ENCODE results near the gene GNB3.
"Not testable (repeated sequence)": the region's sequence is repeated elsewhere in the genome, so short reads cannot be mapped to it uniquely, and the experiment has no call there.

GNB3 gene

GRCh38 chr12:6871052-6871957, 30.6 kb downstream of the GNB3 start:
- Histone ChIP-seq H3K4ac (ENCODE audit: low read depth, low read length) (no peak overlapping the region), H3K4me3 (ENCODE audit: low read length) (peak overlapping the region; percentile 72), H3K4me1 (ENCODE audit: control insufficient read depth, low read depth, low read length) (peaks cover 5% of the 10 kb centered on the region)

GRCh38 chr12:6872073-6873048, 31.6 kb downstream of the GNB3 start:
- H2BK120ac ChIP-seq (ENCODE audit: low read depth, low read length), result no peak overlapping the region
- H3K79me2 ChIP-seq (ENCODE audit: control insufficient read depth, insufficient read depth, low read length), result peaks cover 19% of the 10 kb centered on the region
- H3K27ac ChIP-seq (ENCODE audit: low read depth, low read length), result peak overlapping the region; percentile 66
- H3K36me3 ChIP-seq (ENCODE audit: control insufficient read depth, insufficient read depth, low read length), result peaks cover 6% of the 10 kb centered on the region
- no peaks in the 10 kb centered on the region for H3K27me3 ChIP-seq (ENCODE audit: insufficient read depth, low read length, poor library complexity)
- peaks cover 1% of the 10 kb centered on the region for H3K4me1 ChIP-seq (ENCODE audit: control insufficient read depth, low read depth, low read length)
- peak overlapping the region; percentile 75 for H3K4ac ChIP-seq (ENCODE audit: low read depth, low read length)
- H3K9ac ChIP-seq (ENCODE audit: low read length), result peak overlapping the region; percentile 98
- WGBS (ENCODE audit: extremely low coverage, insufficient coverage, low lambda C conversion rate), result no CpG with 5 or more reads among the region's 40 CpGs
- H3K4me3 ChIP-seq (ENCODE audit: low read length), result peak overlapping the region; percentile 82
- no peak overlapping the region for H4K8ac ChIP-seq (ENCODE audit: low read depth, low read length)
- peak overlapping the region; percentile 81 for H3K4me2 ChIP-seq (ENCODE audit: low read length)
- peak overlapping the region; percentile 70 for H3K18ac ChIP-seq (ENCODE audit: low read length)
- peak overlapping the region; percentile 69 for H2BK5ac ChIP-seq (ENCODE audit: low read length)
- H3K56ac ChIP-seq (ENCODE audit: low read length), result peak overlapping the region; percentile 94
- H2BK15ac ChIP-seq (replicated peaks; ENCODE audit: low read depth), result no peak overlapping the region
- peak; percentile 86 for DNase-seq
- peak overlapping the region; percentile 69 for H3K23ac ChIP-seq (ENCODE audit: low read length)
- peaks cover 16% of the 10 kb centered on the region for H3K79me1 ChIP-seq (ENCODE audit: low read length)
- H4K5ac ChIP-seq (ENCODE audit: low read length), result no peak overlapping the region
- H2AK5ac ChIP-seq (ENCODE audit: low read length), result no peak overlapping the region

More at GRCh38 chr12:6871052-6871957, 30.6 kb downstream of the GNB3 start:
- no CpG with 5 or more reads among the region's 12 CpGs for WGBS (ENCODE audit: extremely low coverage, insufficient coverage, low lambda C conversion rate)
- Histone ChIP-seq H3K79me1 (ENCODE audit: low read length) (peaks cover 16% of the 10 kb centered on the region), H3K36me3 (ENCODE audit: control insufficient read depth, insufficient read depth, low read length) (peaks cover 6% of the 10 kb centered on the region), H2BK5ac (ENCODE audit: low read length) (peak overlapping the region; percentile 43), H3K56ac (ENCODE audit: low read length) (peak overlapping the region; percentile 94), H2BK15ac (replicated peaks; ENCODE audit: low read depth) (no peak overlapping the region), H3K23ac (ENCODE audit: low read length) (no peak overlapping the region), H4K5ac (ENCODE audit: low read length) (no peak overlapping the region), H3K18ac (ENCODE audit: low read length) (no peak overlapping the region), H3K4me2 (ENCODE audit: low read length) (peak overlapping the region; percentile 55), H3K79me2 (ENCODE audit: control insufficient read depth, insufficient read depth, low read length) (peaks cover 19% of the 10 kb centered on the region), H2AK5ac (ENCODE audit: low read length) (no peak overlapping the region), H3K27me3 (ENCODE audit: insufficient read depth, low read length, poor library complexity) (no peaks in the 10 kb centered on the region), H4K8ac (ENCODE audit: low read depth, low read length) (no peak overlapping the region), H3K27ac (ENCODE audit: low read depth, low read length) (no peak overlapping the region), H2BK120ac (ENCODE audit: low read depth, low read length) (no peak overlapping the region), H3K9ac (ENCODE audit: low read length) (peak overlapping the region; percentile 98)
- DNase-seq, result peak; percentile 53

- Histone ChIP-seq H3K79me2 (ENCODE audit: control insufficient read depth, insufficient read depth, low read length) (peaks cover 10% of the 10 kb centered on the region), H3K4me1 (ENCODE audit: control insufficient read depth, low read depth, low read length) (peaks cover 1% of the 10 kb centered on the region), H3K36me3 (ENCODE audit: control insufficient read depth, insufficient read depth, low read length) (peaks cover 6% of the 10 kb centered on the region), H3K4me2 (ENCODE audit: low read length) (peak within 1 kb of the TSS; percentile 87), H3K27ac (ENCODE audit: low read depth, low read length) (peak within 1 kb of the TSS; percentile 66), H3K23ac (ENCODE audit: low read length) (peak within 1 kb of the TSS; percentile 69), H3K27me3 (ENCODE audit: insufficient read depth, low read length, poor library complexity) (no peaks in the 10 kb centered on the region), H3K4me3 (ENCODE audit: low read length) (peak within 1 kb of the TSS; percentile 82), H2AK5ac (ENCODE audit: low read length) (no peak within 1 kb of the TSS), H2BK15ac (replicated peaks; ENCODE audit: low read depth) (no peak within 1 kb of the TSS), H3K9ac (ENCODE audit: low read length) (peak within 1 kb of the TSS; percentile 98), H3K56ac (ENCODE audit: low read length) (peak within 1 kb of the TSS; percentile 95), H2BK5ac (ENCODE audit: low read length) (peak within 1 kb of the TSS; percentile 69), H3K18ac (ENCODE audit: low read length) (peak within 1 kb of the TSS; percentile 70), H4K8ac (ENCODE audit: low read depth, low read length) (no peak within 1 kb of the TSS), H3K4ac (ENCODE audit: low read depth, low read length) (peak within 1 kb of the TSS; percentile 75), H3K79me1 (ENCODE audit: low read length) (peaks cover 13% of the 10 kb centered on the region), H4K5ac (ENCODE audit: low read length) (no peak within 1 kb of the TSS), H2BK120ac (ENCODE audit: low read depth, low read length) (no peak within 1 kb of the TSS)
- no CpG with 5 or more reads among the region's 66 CpGs for WGBS (ENCODE audit: extremely low coverage, insufficient coverage, low lambda C conversion rate)
- peak; percentile 99 for DNase-seq
These were observed 32.6 kb downstream of the GNB3 start, which contains the start of gene SPSB2 for GRCh38 chr12:6873094-6874014. Gene SPSB2 (minus strand): TSS chr12:6873303. CDS start chr12:6872901, 402 bp downstream.

- Histone ChIP-seq H3K18ac (ENCODE audit: low read length) (peak overlapping the region; percentile 24), H3K4me2 (ENCODE audit: low read length) (peak overlapping the region; percentile 87), H3K23ac (ENCODE audit: low read length) (peak overlapping the region; percentile 2), H3K4me3 (ENCODE audit: low read length) (peak overlapping the region; percentile 73), H3K27ac (ENCODE audit: low read depth, low read length) (peak overlapping the region; percentile 42), H3K79me1 (ENCODE audit: low read length) (peaks cover 12% of the 10 kb centered on the region), H3K9ac (ENCODE audit: low read length) (peak overlapping the region; percentile 76), H3K56ac (ENCODE audit: low read length) (peak overlapping the region; percentile 95)
- H2BK5ac ChIP-seq (ENCODE audit: low read length); H2AK5ac ChIP-seq (ENCODE audit: low read length); H3K4ac ChIP-seq (ENCODE audit: low read depth, low read length); H3K4me1 ChIP-seq (ENCODE audit: control insufficient read depth, low read depth, low read length); H3K27me3 ChIP-seq (ENCODE audit: insufficient read depth, low read length, poor library complexity); H3K79me2 ChIP-seq (ENCODE audit: control insufficient read depth, insufficient read depth, low read length); H3K36me3 ChIP-seq (ENCODE audit: control insufficient read depth, insufficient read depth, low read length); H2BK15ac ChIP-seq (replicated peaks; ENCODE audit: low read depth); DNase-seq; H2BK120ac ChIP-seq (ENCODE audit: low read depth, low read length); H4K8ac ChIP-seq (ENCODE audit: low read depth, low read length); H4K5ac ChIP-seq (ENCODE audit: low read length): not testable (repeated sequence)
- WGBS (ENCODE audit: extremely low coverage, insufficient coverage, low lambda C conversion rate), result no CpG with 5 or more reads among the region's 9 CpGs
These were observed 33.3 kb downstream of the GNB3 start for GRCh38 chr12:6874015-6874368.

GRCh38 chr12:6879824-6880223, 39.1 kb downstream of the GNB3 start:
- H3K4me1 ChIP-seq (ENCODE audit: control insufficient read depth, low read depth, low read length); H4K5ac ChIP-seq (ENCODE audit: low read length); H3K4ac ChIP-seq (ENCODE audit: low read depth, low read length); H3K79me1 ChIP-seq (ENCODE audit: low read length); H3K4me3 ChIP-seq (ENCODE audit: low read length); H3K9ac ChIP-seq (ENCODE audit: low read length); H3K27me3 ChIP-seq (ENCODE audit: insufficient read depth, low read length, poor library complexity); H3K23ac ChIP-seq (ENCODE audit: low read length); DNase-seq; H3K4me2 ChIP-seq (ENCODE audit: low read length); H2BK15ac ChIP-seq (replicated peaks; ENCODE audit: low read depth); H3K27ac ChIP-seq (ENCODE audit: low read depth, low read length); H4K8ac ChIP-seq (ENCODE audit: low read depth, low read length); H3K56ac ChIP-seq (ENCODE audit: low read length); H3K18ac ChIP-seq (ENCODE audit: low read length); H3K79me2 ChIP-seq (ENCODE audit: control insufficient read depth, insufficient read depth, low read length); H2BK5ac ChIP-seq (ENCODE audit: low read length); H2BK120ac ChIP-seq (ENCODE audit: low read depth, low read length); H2AK5ac ChIP-seq (ENCODE audit: low read length); H3K36me3 ChIP-seq (ENCODE audit: control insufficient read depth, insufficient read depth, low read length): not testable (repeated sequence)
- WGBS (ENCODE audit: extremely low coverage, insufficient coverage, low lambda C conversion rate), result no CpG with 5 or more reads among the region's 11 CpGs

All from mesendoderm (in vitro differentiated cells).